Type B pancreatic cell (in vitro differentiated cells): ENCODE results near the gene KIF13A. TPM values are rescaled to one million over a fixed set of nuclear protein-coding genes. Genes with fewer than 3 reads are reported as not detected.
A peak's percentile ranks its signal among the peaks of the same experiment; 100 is the strongest.

Experiments used
- DNase-seq: peaks from one replicate; pipeline ENCODE4 v3.0.0; 2021; ENCODE audit warnings: mixed read lengths; ENCODE audit not compliant: unreplicated experiment; ENCODE audit errors: extremely low spot score
- H3K27ac Mint-ChIP-seq: 2 replicates; pipeline ENCODE4 v1.8.0; 2021; ENCODE audit warnings: mild to moderate bottlenecking, mixed read lengths
- H3K27me3 Mint-ChIP-seq: 2 replicates; pipeline ENCODE4 v1.8.0; 2021; ENCODE audit warnings: mixed read lengths
- H3K36me3 Mint-ChIP-seq: 2 replicates; pipeline ENCODE4 v1.8.0; 2021; ENCODE audit warnings: mixed read lengths
- H3K4me1 Mint-ChIP-seq: one replicate; pipeline ENCODE4 v1.8.0; 2021; ENCODE audit warnings: mixed read lengths; ENCODE audit not compliant: unreplicated experiment
- H3K4me3 Mint-ChIP-seq: 2 replicates; pipeline ENCODE4 v1.8.0; 2021; ENCODE audit warnings: mild to moderate bottlenecking, mixed read lengths
- H3K9me3 Mint-ChIP-seq: 2 replicates; pipeline ENCODE4 v1.8.0; 2021; ENCODE audit warnings: mixed read lengths
- total RNA-seq: library from RNA; stranded (reverse); gene quantifications from 2 replicates; pipeline ENCODE4 v1.2.1, GENCODE V29; 2021; ENCODE audit warnings: low replicate concordance
- TF ChIP-seq, protein P1 (sequence below): fragments of 200-600 bp; sonication (generic); conservative IDR thresholded peaks from 2 replicates; pipeline ENCODE4 v1.5.0; 2021; ENCODE audit warnings: antibody characterized with exemption, mild to moderate bottlenecking

Gene KIF13A
- total RNA-seq, 1 donor from 2014 or later, result 36.9 TPM

DNA sequence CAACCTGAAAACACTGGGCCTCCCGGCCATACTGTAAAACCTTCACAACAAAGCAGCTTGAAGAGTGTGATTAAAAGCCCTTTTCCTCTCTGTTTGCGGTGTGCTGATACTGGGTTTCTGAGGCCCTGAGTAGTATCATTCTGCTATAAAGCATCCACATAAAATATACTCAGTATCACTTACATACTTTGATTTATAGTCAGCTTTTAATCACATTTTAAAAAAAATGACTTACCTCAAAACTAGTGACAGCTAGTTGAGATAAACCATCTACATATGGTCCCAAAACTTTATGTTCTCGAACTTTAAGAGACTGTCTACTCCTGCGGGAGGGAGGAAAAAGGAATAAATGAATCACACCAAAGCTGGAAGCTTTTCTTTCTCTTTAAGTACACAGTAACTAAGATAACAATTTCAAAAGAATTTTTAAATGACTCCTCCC is 135.7 kb downstream of the KIF13A start:
- no peak overlapping the region for H3K4me3 Mint-ChIP-seq
- no peak for DNase-seq
- peaks cover 13% of the 10 kb centered on the region for H3K4me1 Mint-ChIP-seq
- no peaks in the 10 kb centered on the region for H3K9me3 Mint-ChIP-seq
- TF ChIP-seq, protein P1, sequence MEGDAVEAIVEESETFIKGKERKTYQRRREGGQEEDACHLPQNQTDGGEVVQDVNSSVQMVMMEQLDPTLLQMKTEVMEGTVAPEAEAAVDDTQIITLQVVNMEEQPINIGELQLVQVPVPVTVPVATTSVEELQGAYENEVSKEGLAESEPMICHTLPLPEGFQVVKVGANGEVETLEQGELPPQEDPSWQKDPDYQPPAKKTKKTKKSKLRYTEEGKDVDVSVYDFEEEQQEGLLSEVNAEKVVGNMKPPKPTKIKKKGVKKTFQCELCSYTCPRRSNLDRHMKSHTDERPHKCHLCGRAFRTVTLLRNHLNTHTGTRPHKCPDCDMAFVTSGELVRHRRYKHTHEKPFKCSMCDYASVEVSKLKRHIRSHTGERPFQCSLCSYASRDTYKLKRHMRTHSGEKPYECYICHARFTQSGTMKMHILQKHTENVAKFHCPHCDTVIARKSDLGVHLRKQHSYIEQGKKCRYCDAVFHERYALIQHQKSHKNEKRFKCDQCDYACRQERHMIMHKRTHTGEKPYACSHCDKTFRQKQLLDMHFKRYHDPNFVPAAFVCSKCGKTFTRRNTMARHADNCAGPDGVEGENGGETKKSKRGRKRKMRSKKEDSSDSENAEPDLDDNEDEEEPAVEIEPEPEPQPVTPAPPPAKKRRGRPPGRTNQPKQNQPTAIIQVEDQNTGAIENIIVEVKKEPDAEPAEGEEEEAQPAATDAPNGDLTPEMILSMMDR, result no peak
- no peaks in the 10 kb centered on the region for H3K27me3 Mint-ChIP-seq
- H3K36me3 Mint-ChIP-seq, result peaks cover 35% of the 10 kb centered on the region
- peak overlapping the region; percentile 22 for H3K27ac Mint-ChIP-seq

DNA sequence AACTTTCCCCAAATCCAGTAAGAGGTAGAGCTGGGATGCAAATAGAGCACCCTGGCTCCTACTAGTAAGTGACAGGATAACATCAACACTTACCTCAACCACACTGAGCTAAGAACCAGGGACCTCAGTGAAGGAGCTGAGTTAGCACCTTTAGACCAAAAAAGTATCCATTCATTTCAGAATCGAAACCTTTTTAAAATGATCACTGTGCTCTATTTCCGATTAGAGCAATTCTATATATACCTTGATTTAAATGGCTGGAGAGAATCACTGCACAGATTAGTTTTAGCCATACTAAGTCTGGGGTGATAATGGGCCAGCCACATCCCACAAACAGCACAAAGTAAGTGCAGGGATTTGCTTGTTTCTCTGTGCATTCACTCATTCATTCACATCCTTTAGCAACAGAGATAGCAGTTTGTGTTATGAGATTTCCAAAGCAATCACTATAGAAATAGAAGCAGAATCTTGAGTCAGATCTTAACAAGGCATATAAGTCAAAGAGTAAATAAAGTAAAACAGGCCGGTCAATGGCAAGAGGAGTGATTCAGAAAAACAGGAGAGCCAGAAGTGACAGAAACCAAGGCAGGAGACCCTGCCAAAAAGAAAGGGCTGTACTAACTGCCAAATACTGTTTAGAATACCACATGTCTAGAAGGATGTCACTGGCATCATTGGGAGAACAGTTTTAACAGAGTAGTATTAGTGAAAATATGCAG is 136.3 kb downstream of the KIF13A start:
- no peaks in the 10 kb centered on the region for H3K27me3 Mint-ChIP-seq
- H3K4me3 Mint-ChIP-seq, result no peak overlapping the region
- peaks cover 13% of the 10 kb centered on the region for H3K4me1 Mint-ChIP-seq
- TF ChIP-seq, protein P1, result no peak
- peaks cover 37% of the 10 kb centered on the region for H3K36me3 Mint-ChIP-seq
- no peak for DNase-seq
- no peaks in the 10 kb centered on the region for H3K9me3 Mint-ChIP-seq
- peak overlapping the region; percentile 63 for H3K27ac Mint-ChIP-seq

DNA sequence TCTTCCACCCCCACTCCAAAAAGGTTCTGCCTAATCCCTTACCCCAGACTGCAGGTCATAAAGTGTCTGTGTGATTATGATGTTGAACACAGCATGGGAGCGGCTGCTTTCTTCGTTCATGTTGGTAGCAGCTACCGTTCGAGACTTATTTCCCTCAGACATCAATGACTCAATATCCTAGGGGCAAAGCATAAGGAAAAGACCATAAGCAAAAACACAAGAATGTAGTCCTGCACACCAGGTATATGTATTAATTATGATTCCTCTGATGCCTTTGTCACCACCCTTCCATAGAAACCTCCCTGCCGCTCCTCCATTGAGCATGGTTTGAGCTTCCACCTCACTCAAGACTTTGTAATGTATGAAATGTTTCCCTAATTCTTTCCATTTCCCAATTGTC is 137.2 kb downstream of the KIF13A start:
- no peak for DNase-seq
- H3K4me3 Mint-ChIP-seq, result peak overlapping the region; percentile 2
- H3K27me3 Mint-ChIP-seq, result no peaks in the 10 kb centered on the region
- H3K4me1 Mint-ChIP-seq, result peaks cover 13% of the 10 kb centered on the region
- TF ChIP-seq, protein P1, result no peak
- H3K36me3 Mint-ChIP-seq, result peaks cover 35% of the 10 kb centered on the region
- no peaks in the 10 kb centered on the region for H3K9me3 Mint-ChIP-seq
- H3K27ac Mint-ChIP-seq, result peak overlapping the region; percentile 63

DNA sequence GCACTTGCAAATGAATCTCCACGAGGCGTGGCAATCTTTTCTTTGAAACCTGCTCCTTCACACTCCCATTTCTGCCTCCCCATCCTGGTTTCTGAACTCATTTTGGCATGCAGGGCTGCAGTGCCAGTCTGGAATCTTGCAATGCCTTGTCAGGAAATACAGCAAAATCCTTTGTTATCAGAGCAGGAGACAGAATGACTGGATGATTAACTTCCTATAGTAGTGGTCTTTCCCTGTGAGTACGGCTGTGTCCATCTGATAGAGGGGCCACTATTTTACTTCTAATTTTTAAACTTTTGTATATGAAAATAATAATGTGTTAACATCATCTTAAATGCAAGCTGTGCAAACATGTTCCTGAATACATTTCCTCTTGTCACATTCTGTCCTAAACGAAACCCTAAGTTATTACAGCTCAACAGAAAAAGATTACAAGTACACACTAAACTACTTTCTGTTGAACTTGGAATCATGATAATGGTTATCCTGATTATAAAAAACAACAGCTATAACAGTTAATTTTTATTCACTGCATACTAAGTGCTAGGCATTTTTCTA is 140.2 kb downstream of the KIF13A start:
- no peak overlapping the region for H3K4me3 Mint-ChIP-seq
- peaks cover 13% of the 10 kb centered on the region for H3K4me1 Mint-ChIP-seq
- no peak overlapping the region for H3K27ac Mint-ChIP-seq
- no peaks in the 10 kb centered on the region for H3K9me3 Mint-ChIP-seq
- peaks cover 35% of the 10 kb centered on the region for H3K36me3 Mint-ChIP-seq
- DNase-seq, result no peak
- no peaks in the 10 kb centered on the region for H3K27me3 Mint-ChIP-seq
- TF ChIP-seq, protein P1, result no peak

DNA sequence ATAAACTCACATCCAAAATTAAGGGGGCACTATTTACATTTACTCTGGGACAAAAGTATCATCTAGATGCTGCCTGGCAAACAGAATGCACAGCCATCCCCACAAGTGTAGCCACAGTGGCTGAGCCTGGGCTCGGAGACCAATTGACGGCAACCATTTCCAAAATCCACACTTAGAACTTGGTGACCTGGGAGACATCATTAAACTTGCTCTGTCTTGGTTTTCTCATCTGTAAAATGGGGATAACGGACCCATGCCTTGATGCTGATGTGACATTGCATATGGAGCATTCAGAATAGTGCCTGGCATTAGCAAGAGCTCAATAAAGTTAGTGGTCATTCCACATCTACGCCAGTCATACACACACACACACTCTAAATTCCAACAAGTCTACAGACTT is 140.7 kb downstream of the KIF13A start:
- Mint-ChIP-seq H3K4me3 (no peak overlapping the region), H3K36me3 (peaks cover 35% of the 10 kb centered on the region), H3K4me1 (peaks cover 9% of the 10 kb centered on the region), H3K27me3 (no peaks in the 10 kb centered on the region), H3K9me3 (no peaks in the 10 kb centered on the region), H3K27ac (no peak overlapping the region)
- TF ChIP-seq, protein P1, result no peak
- no peak for DNase-seq
